CD4-positive, alpha-beta T cell treated with Interleukin-15 for 1 hour (primary cell): Measurements from ENCODE around the gene PLLP.

Source experiments
- DNase-seq: peaks from one replicate; pipeline ENCODE4 v3.0.0-alpha.2; 2020

PLLP gene

GRCh38 chr16:57209780-57210179, 74.7 kb downstream of the PLLP start:
- no peak for DNase-seq

DNA sequence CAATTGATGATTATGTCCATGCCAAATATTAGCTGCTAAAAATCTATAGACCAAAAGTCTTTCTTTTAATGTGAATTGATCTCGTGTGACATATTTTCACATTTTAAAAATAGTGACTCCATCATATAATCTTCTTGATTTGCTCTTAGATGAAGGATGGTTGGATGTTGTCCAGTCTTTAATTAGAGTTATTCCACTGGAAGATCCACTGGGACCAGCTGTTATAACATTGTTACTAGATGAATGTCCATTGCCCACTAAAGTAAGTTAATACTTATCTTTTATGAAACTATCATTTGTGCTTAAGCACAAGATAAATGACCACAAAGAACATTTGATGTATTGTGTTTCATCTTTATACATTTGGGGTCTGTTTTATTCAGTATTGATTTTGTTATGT, 75.5 kb downstream of the PLLP start:
- no peak for DNase-seq
